ENCODE results near the gene DGLUCY. TPM values are rescaled to one million over a fixed set of nuclear protein-coding genes. Genes with fewer than 3 reads are reported as not detected.

Gene DGLUCY
- total and polyA plus RNA-seq, 2 of the 8 experiments (the other 6 are each of a cell fraction or from before 2014, with no cell fraction given): 24.9 to 31.8 TPM

- TF ChIP-seq CHD7 (IDR thresholded peaks at IDR 0.05; ENCODE audit: insufficient replicate concordance, low read length): no peak
- TF ChIP-seq CHD2 (IDR thresholded peaks at IDR 0.05; ENCODE audit: low read length): no peak
- TF ChIP-seq SIX5 (IDR thresholded peaks at IDR 0.05; ENCODE audit: low read depth, low read length): no peak
- no peak for TF ChIP-seq SIRT6 (IDR thresholded peaks at IDR 0.05; ENCODE audit: low read length)
- no peak for TF ChIP-seq SIN3A (conservative IDR thresholded peaks at IDR 0.05 in 1 of 2, IDR thresholded peaks at IDR 0.05 in 1 of 2; ENCODE audit: low read depth in 1 of 2, low read length in 2 of 2)
- no peak for TF ChIP-seq ATF3 (IDR thresholded peaks at IDR 0.05; ENCODE audit: insufficient read depth, low read depth, low read length)
- no peak for TF ChIP-seq RBBP5 (IDR thresholded peaks at IDR 0.05; ENCODE audit: borderline replicate concordance, low read depth, low read length)
- TF ChIP-seq JUND (IDR thresholded peaks at IDR 0.05; ENCODE audit: low read length): no peak
- no peak for TF ChIP-seq EP300 (IDR thresholded peaks at IDR 0.05; ENCODE audit: borderline replicate concordance in 1 of 2, low read depth in 2 of 2, low read length in 2 of 2)
- no peak for TF ChIP-seq JUN (IDR thresholded peaks at IDR 0.05; ENCODE audit: low read depth, low read length)
- no peak for TF ChIP-seq CBX8 (IDR thresholded peaks at IDR 0.05; ENCODE audit: borderline replicate concordance, low read depth, low read length)
Observed at GRCh38 chr14:91128699-91129098, 14.8 kb downstream of the DGLUCY start (continued).
